Fibroblast of peridontal ligament (primary cell): Measurements from ENCODE around the gene LBX2.
"Not testable (repeated sequence)": the region's sequence is repeated elsewhere in the genome, so short reads cannot be mapped to it uniquely, and the experiment has no call there.

Experiments used
- DNase-seq: peaks from one replicate; pipeline ENCODE4 v3.0.0-alpha.2; 2010; ENCODE audit errors: extremely low read depth

Gene LBX2

DNA sequence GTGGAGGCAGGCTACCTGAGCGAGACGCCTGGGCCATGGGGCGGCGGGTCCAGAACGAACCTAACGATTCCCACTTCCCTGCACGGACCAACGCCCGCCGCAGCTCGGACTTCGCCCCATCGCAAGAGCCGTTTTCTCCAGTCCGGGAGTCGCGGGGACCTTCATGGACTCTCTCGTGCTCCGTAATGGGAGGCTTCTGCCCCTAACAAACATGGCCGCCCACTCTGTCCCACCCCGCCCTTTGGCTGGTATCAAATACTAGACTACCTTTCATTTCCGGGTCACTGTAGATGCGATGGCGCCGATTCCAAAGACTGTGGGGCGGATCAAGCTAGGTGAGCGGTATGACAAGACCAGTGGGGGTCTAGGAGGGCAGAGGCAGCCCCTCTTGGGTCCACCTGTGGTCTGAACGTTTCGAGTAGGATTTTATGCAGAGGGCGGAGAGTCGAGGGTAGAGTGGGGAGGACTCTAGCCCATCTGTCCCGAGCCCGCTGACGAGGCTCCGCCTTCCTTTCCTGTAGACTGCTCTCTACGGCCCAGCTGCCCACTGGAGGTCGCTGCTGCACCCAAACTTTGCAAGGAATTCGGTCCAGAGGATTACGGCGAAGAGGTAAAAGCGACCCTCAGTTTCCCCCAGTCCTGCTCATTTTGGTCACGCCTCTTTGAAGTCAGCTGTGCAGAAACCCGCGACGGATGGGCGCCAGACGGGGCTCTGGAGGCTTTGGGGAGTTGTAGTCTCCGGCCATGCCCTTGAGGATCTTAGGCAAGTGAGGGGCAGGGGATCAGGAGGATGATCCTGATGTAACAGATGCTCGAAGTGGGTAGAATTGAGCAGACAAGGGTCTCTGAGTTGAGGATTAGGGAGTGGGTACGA is 16.4 kb downstream of the LBX2 start, which contains the start of the genes CCDC142 and TTC31:
TSS of gene CCDC142 (minus strand) at position 198 of the 874 bp plus-strand sequence. CDS start at position 37, 161 bp downstream.
TSS of gene TTC31 (plus strand) at position 281 of the 874 bp plus-strand sequence. CDS start at position 296, 15 bp downstream.
- peak; percentile 95 for DNase-seq

DNA sequence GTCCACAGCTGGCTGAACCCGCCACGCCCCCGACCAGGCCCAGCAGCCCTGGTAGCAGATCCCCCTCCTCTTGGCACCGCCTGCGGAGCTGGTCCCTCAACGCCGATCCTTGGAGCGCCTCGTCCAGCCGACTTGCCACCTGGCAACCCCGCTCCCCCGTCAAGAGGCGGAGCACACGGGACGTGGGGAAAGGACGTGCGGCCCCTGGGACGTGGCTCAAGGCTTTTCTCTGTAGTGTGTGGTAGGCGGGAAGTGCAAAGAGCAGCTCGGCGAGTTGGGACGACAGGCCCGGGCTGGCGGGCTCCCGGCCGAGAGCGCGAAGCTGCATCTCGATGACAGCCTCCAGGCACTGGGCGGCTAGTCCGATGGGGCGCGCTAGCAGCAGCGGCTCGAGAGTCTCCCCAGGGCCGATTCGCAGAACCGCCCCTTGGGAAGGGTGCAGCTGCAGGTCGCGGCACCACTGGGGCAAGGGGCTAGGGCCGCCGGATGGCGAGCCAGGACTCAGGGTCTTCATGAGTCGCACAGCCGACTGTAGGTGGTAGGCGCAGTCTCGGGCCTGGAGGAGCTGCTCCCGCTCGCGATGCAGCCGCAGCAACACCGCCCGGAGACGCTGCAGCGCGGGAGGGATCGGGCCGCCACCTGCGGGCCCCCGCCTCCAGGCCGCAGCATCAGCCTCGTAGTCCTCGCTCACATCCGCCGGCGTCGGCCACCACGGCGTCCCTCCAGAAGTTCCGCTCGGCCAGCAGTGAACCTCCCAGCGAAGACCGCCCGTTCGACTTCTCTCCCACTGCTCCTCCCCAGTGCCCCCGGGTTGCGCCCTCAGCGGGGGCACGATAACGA is 17.2 kb downstream of the LBX2 start:
- no peak for DNase-seq

DNA sequence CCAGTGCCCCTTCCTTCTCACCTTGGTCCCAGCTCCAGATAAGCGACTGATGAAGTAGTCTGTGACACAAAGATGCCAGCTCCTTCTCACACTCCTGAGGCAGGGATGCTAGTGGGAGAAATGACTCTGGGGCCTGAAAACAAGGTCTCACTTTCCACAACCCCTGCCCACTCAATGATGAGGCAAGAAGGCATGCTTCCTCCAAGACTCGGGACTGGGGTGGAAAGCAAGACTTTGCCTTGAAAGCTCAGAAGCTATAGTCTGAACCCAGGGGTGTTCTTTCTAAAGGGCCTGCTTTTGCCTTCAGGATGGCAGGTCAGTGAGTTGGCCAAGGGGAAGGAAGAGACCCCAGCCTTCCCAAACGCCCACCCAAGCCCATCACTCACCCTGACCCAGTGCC is 18.0 kb downstream of the LBX2 start:
- DNase-seq, result no peak

DNA sequence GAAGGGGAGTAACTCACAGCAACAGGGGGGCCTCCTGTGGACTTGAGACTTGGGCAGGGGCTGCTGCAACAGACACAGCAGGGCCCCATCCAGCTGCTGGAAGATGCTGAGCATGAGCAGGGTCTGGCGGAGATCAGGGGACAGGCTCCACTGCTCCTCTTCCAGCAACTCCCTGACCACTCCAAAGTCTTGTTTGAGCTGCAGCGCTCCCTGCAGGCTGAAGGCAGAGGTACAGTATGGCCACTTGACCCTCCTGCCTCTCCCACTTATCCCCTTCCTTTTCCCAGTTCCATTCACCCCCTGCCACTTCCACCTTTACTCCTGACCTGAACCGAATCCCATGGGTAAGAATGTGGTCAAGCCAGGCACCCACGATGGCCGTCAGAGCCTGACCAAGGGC is 24.5 kb downstream of the LBX2 start:
- no peak for DNase-seq

DNA sequence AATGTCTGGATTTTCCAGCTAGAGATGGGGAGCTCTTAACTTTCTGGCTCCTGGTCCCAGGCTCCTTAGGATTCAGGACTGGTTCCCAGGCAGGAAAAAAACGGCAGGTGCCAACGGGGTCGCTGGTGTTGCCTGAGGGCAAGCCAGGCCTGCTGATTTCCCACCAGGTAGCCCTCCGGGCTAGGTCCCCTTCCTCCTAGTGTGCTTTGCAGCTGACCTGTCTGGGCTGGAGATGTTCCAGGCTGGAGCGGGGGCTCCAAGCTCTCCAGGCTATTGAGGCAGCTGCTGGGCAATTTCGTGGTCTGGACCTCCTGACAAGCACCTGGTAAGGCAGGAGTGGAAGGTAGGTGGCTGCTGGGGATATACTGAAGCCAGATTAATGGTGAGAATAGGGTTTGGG is 24.9 kb downstream of the LBX2 start:
- DNase-seq, result no peak

DNA sequence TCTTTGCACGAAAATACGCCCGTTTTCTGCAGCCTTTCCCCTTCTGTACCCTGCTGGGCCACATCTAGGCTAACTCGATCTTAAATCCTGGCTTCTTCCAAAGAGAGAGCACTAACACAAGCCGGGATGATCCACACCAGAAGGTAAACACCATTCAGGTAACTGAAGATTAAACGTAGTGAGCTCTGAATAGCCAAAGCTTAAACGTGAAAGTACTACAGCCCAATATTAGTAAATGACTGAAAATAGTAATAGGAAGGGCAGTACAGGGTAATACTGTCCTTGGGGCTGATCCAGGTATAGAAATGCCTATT is 26.5 kb downstream of the LBX2 start:
- DNase-seq, result no peak

DNA sequence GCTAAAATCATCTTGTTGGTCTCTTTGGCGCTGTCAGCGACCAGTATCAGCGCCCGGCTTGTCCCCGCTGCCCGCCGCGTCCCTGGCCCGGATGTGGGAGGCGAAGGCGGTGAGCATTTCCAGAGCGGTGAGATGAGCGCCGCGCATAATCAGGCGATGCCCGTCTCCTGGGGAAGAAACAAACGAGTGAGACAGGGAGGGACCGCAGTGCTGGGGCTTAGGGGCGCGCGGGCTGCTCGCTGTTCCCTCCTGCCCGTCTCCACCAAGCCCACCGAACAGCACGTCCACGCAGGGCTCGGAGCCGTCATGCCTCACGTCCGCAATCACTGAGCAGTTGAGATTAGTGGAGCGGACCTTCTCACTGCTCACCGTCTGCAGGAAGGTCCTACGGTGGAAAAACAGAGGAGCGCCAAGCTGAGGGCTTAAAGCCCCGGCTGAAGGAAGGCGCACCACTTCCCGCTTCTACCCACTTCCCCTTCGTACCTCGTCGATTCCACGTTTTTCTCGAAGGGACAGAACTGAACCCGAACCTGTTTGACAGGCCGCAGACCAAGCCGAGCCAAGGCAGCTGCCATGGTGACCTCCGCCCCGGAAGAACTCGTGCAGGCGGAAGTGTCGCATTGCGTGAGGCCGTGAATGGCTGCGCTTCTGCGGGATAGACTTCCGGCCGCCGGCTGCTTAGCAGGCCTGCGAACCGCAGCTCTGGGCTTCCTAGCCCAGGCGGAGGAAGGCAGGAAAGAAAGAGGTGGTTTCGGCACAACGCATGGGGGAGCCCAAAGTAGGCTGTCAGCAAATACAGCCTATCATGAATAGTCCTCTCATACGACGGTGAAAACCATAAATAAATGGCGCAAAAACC is 27.1 kb downstream of the LBX2 start, which contains the start of gene MRPL53:
TSS of gene MRPL53 (minus strand) at position 595 of the 859 bp plus-strand sequence. CDS start at position 575, 20 bp downstream.
- DNase-seq, result peak; percentile 92

DNA sequence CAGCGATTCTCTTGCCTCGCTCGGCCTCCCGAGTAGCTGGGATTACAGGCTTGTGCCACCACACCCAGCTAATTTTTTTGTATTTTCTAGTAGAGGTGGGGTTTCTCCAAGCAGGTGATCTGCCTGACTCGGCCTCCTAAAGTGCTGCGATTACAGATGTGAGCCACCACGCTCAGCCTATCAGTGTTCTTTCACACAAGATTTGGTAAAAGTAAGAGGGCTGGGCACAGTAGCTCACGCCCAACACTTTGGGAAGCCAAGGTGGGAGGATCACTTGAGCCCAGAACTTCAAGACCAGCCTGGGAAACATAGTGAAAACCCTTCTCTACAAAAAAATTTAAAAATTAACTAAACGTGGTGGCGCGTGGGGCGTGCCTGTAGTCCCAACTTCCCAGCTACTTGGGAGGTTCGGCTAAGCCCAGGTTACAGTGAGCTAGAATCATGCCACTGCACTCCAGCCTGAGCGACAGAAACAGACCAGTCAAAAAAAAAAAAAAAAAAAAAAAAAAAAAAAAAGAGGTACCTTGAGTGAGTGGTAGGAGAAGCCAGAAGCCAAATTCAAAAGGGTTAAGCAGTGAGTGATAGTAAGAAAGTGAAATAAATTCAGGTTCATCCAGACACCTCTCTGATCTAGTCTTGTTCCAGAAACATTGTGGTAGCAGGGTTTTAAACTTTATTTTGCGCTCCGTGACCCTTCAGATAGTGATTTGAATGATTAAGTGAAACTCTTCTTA is 27.9 kb downstream of the LBX2 start:
- DNase-seq, result no peak

DNA sequence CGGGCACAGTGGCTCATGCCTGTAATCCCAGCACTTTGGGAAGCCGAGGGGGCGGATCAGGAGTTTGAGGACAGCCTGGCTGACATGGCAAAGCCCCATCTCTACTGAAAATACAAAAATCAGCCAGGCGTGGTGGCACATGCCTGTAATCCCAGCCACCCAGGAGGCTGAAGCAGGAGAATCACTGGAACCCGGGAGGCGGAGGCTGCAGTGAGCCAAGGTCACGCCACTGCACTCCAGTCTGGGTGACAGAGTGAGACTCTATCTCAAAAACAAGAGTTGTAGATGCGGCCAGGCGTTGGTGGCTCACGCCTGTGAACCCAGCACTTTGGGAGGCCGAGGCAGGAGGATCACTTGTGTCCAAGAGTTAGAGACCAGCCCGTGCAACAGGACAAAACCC is 28.7 kb downstream of the LBX2 start:
- not testable (repeated sequence) for DNase-seq

DNA sequence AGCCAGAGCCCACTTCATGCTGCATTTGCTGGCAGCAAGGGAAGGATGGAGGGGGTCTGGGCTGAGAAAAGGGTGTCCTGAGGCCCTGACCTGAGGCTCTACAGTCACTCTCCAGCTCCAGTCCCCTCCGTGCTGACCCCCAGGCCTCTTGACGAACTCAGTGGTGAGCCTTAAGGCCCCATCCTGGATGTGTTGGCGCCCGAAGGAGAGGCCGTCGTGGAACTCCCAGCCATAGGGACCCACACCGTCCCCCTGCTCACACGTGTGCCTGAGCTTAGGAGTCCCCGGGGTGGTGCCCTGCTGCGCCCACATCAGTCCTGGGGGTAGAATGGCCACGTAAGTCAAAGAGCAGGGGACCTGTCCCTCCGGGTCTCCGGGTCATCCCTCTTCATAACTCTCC is 35.0 kb downstream of the LBX2 start:
- DNase-seq, result no peak

DNA sequence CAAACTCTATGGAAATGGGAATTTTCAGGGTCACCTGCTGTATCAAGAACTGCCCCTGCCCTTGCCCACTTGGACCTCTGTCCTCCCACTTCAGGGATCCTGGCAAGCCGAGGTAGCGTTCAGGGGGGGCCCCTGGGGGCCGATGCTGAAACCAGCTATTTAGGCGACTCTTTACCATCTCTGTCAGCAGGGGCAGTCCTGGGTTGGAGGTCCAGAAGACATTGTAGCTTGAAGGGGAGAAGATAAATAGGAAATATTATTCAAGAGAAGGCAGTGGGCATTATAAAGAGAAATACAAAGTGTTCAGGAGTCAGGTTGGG is 36.7 kb downstream of the LBX2 start:
- DNase-seq, result no peak

DNA sequence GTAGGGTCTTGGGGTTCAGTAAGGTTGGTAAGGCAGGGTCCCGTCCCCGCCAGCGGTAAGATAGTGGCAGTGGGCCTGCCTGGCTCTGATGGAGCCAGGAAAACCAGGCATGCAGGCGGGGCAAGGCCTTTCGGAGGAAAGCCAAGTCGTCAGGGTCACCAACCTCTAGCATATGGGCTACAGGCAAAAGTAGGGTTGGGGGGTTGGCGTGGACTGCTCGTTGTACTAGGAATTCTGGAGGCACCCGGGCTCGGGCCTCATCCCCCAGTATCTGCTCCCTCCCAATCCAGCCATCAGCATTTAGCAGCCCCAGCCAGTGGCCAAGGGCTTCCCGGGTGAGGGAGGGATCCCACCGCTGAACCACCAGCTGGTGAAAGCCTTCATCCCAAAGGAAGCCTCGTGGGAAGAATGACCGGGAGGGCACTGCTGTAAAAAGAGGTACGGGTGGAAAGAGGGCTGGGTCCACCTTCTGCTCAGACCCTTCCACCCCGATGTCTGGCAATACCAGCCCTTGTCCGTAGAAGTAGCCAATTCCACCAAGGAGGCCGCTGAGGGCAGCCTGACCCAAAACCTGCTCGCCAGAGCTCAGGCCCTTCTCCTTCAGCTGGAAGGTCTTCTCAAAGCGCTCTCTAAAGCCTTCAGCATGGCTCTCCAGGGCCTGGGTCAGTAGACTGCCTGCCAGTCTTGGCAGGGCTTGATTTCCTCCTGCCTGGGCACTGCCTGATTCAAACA is 37.2 kb downstream of the LBX2 start:
- no peak for DNase-seq

DNA sequence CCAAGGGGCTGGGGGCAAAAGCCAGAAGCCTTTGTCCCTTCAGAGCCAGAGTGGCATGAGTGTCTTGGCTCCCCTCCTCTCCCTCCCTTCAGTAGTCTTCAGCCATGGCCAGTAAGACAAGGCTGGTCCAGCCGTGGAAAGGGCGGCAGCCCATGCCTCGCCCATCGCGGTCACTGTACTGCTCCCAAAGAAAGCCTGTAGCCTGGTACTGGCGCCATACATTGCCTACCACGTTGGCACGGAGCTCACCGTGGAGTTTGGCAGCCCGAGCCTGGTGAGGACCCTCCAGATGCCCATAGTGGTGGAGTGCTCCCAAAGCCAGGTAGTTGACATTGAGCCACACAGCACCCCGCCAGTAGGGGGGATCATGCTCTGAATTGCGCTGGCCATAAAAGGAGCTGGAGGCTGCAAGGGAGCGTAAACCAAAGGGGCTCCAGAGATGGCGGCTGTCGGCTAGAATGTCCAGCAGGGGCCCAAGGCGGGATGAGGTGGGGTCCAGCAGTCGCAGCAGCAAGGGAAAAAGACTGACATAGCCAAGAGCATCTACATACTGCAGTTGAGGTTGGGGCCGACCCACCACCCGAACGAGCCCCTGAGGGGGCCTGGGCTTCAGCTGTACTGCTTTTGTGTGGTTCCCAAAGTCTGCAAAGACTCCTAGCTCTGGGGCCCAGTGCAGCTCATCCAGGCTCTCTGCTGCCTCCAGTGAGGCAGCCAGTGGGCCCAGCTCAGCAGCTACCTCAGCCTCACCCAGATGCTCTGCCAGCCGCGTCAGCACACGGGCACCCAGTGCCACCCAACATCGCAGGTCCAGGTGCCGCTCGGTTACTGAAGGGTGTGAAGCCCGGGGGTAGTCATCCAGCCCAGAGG is 38.0 kb downstream of the LBX2 start:
- DNase-seq, result no peak

DNA sequence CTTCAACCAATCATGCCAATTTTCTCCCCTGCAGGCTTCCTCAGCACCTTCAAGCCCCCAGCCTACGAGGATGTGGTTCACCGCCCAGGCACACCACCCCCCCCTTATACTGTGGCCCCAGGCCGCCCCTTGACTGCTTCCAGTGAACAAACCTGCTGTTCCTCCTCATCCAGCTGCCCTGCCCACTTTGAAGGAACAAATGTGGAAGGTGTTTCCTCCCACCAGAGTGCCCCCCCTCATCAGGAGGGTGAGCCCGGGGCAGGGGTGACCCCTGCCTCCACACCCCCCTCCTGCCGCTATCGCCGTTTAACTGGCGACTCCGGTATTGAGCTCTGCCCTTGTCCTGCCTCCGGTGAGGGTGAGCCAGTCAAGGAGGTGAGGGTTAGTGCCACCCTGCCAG is 39.2 kb downstream of the LBX2 start:
- not testable (repeated sequence) for DNase-seq

DNA sequence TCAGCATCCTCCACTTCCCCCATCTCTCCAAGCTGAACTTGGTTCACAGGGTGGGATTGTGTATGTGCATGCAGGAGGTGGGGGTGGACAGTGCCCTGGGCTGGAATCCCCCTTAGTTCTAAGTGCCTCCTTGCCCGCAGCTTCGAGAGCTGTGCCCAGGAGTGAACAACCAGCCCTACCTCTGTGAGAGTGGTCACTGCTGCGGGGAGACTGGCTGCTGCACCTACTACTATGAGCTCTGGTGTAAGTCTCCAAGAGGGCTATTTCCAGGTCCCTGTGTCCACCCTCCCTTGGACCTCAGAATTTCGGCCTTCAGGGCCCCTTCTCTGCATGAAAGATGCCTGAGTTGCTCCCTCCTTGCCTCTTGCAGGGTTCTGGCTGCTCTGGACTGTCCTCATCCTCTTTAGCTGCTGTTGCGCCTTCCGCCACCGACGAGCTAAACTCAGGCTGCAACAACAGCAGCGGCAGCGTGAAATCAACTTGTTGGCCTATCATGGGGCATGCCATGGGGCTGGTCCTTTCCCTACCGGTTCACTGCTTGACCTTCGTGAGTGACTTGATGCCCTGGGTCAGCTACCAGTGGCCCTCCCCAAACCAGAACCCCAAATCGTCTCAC is 39.8 kb downstream of the LBX2 start:
- DNase-seq, result not testable (repeated sequence)

DNA sequence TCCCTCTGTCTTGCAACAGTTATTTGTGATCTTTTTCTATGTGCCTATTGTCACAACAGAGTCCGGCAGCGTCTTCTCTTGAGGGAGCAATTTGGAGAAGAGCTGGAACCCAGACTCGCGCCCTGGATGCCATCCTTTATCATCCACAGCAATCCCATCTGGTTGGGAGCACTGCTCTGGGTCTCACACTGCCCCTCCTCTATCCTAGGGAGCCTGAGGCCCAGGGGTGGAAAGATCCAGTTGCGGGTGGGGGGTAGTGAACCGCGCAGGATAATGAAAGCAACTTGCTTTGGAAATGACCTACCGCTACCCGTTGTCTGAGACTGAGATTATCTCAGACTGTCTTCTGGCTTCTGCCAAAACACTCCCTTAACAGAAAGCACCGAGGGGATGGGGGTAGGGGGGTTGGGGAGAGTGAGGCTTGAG is 40.5 kb downstream of the LBX2 start:
- peak; percentile 29 for DNase-seq

DNA sequence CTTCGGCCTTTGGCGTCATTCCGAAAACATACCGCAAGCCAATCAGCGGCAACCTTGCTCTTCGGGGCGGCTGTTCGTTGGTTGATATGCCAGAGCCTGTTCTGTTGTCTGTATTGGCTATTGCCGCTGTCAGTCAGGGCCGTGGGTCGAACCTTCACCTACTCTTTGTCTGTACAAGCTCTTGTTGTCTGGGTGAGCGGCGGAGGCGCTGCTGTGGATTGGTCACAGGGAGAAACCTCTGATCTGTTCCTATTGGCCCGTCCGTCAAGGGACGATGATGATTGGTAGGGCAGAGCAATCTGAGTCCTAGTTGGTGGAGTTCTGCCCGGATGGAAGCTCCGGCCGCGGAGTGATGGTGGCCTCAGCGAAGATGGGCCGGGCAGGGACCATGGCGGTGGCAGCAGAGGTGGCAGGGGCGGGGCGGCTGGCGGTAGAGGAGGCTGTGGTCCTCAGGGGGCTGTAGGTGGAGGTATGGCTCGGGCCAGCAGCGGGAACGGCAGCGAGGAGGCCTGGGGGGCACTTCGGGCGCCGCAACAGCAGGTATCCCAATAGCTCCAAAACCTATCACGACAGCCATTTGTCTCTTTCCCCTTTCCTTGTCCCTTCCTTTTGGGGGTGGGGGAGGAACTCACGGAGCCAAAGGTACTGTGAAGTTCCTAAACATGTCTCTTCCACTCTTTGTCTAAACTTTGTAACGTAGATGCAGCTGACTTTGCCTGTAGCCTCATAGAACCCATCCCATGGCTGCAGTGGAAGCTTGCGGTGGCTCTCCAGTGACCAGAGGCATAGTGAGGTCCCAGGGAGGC is 41.1 kb downstream of the LBX2 start, which contains the start of gene WBP1:
TSS of gene WBP1 (plus strand) at position 307 of the 806 bp plus-strand sequence. CDS start at position 472, 165 bp downstream.
- peak; percentile 100 for DNase-seq

DNA sequence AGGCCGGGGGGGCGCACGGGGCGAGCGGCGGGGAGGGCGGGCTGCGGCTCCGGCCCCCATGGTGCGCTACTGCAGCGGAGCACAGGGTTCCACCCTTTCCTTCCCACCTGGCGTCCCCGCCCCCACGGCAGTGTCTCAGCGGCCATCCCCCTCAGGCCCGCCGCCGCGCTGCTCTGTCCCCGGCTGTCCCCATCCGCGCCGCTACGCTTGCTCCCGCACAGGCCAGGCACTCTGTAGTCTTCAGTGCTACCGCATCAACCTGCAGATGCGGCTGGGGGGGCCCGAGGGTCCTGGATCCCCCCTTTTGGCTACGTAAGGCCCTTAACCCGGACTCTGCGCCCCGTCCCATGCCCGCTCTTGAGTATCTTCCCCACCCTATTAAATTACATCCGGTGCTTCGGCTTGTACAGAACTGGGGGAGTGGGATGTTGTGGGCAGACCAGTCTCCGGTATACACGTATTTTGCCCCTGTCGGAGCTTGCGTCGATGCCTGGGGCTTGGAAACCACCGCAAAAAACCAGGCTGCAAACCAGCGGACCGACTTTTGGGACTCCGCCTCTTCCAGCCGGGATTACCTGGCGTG is 41.8 kb downstream of the LBX2 start:
- no peak for DNase-seq
